HG03103 (cell line): Measurements from ENCODE around the gene BSN.
A peak's percentile ranks its signal among the peaks of the same experiment; 100 is the strongest.
"Not testable (repeated sequence)": the region's sequence is repeated elsewhere in the genome, so short reads cannot be mapped to it uniquely, and the experiment has no call there.

ENCODE experiments used
- ATAC-seq: cut with Tn5 transposase; IDR thresholded peaks from one replicate; pipeline ENCODE4 v1.9.1; 2021; ENCODE audit warnings: low read depth; ENCODE audit not compliant: unreplicated experiment

The BSN gene

DNA sequence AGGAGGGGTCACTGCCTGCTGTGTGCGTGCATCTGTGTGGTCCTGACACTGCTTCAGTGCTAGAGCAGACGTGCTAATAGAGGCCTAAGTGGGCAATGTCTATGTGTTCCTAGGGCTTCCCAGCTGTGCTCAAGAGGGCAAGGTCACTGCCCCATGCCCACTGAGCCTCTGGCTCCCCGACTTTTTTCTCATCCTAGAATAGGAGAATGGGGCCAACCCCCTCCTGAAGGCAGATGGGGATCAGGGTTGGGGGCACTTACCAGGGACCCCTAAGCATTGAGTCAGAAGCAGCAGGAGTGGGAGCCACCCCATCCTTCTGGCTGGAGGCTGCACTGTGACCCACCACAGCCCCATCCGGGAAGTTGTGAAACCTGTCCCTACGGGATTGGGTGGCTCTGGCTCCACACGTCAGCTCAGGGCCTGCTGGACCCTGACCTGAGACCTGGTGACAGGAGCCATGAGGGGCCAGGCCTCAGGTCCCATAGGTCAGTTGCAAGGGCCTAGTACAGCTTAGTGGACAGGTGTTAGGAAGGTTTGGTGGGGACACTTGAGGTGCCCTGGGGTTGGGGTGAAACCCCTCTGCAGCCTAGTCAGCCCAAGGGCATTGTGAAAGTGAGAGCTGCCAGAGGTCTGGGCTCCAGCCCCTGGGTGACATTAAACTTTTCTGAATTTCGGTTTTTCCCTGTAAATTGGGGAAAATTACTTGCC is 134.2 kb downstream of the BSN start:
- not testable (repeated sequence) for ATAC-seq

DNA sequence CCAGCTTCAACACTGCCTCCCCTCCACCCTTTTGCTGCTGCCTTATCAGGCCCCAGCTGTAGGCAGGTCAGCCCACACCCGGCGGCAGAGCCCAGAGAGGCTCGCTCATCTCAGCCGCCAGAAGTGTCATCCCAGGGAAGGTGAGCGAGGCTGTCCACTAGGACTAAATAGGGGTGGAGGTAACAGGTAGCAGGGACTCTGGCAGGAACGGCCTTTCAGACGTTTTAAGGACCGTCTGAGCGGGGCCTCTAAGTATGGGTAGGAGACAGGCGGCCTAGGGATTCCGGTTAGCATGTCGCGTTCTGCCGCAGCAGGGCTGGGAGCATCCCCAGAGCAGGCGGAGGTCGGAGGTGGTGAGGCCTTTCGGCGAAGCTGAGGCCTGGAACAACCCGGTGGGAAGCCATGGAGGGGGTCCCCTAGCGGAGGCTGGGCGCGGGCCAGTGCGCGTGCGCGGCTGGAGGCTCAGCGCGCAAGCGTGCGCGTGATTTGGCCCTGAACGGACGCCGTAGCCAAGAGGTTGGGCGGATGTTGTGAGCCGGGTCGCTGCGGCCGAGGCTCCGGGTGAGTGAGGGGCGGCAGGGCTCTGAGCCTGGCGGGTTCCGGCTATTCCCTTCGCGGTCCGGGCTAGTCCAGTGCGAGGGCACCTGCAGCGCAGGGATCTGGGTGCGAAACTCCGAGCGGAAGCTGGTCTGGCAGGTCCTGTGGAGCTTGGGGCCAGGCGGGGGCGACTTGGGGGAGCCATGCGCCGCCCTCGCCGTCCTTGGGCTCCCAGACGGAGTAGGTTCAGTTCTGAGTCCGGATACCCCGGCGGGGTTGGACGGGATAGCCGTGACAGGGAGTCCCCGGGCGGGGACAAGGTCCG is 135.0 kb downstream of the BSN start, which contains the start of the genes MST1 and RNF123:
Gene MST1 (minus strand): TSS at position 429 of the 862 bp plus-strand sequence. CDS start 783 bp downstream, outside the sequence.
Gene RNF123 (plus strand): TSS at position 512 of the 862 bp plus-strand sequence. CDS start 1,609 bp downstream, outside the sequence.
- ATAC-seq: peak; percentile 49

DNA sequence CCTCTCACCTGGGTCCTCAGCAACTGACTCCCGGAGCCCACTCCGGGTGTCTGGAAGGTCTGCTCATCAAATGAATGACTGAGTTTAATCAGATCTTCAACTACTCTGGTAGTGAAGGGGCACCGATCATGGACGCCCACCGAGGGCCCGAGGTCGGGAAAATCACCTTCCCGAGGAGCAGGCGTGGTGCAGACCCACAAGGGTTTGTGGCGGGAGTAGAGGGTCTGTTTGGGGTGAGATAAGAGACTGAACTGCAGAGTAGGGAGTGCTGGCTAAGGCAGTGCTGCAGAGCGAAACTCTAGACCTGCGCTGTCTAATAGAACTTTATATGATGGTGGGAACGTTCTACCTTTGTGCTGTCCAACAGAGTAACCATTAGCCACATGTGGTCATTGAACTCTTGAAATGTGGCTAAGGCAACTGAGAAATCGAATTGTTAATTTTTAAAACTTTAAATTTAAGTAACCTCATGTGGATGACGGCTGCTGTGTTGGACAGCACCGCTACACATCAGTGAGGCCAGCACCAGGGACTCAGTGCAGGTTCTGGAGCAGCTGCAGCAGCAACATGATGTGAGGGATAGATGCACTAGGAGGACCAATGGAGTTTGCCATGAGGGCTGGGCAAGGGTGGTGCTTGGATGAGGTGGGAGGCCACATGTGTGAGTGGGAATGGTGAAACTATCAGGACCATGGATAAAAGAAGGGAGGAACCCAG is 135.8 kb downstream of the BSN start:
- ATAC-seq: not testable (repeated sequence)

DNA sequence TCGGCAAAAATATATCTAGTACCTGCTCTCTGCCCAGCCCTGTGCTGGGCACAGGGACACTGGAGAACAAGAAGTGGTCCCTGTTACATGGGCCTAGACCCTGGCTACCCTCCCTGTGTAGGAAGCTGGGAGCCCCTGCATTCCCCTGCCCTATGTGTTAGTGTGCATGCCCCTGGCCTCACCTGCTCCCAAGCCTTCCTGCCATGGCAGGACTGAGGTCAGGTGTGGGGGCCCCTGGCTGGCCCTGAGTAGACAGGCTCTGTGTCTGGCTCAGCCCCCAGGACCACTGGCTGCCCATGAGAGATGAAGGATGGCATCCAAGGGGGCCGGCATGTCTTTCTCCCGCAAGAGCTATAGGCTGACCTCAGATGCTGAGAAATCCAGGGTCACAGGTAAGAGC is 136.6 kb downstream of the BSN start:
- not testable (repeated sequence) for ATAC-seq

DNA sequence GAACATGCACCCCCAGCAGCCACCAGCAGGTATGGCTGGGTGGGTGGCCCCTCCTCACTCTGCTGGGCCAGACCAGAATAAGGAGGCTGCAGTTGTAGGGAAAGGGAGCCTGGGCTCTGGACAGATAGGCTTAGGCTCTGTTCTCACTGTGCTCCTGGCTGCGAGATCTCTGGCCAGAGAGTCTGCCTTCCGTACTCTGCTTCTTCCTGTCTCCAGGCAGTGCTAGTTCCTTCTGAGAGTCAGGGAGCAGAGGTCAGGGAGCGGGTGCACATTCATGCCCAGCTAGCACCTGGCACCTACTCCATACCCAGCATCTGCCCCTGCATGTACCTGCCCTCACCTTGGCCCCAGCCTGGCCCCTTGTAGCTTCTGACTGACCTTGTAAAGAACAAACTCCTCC is 137.2 kb downstream of the BSN start:
- not testable (repeated sequence) for ATAC-seq

DNA sequence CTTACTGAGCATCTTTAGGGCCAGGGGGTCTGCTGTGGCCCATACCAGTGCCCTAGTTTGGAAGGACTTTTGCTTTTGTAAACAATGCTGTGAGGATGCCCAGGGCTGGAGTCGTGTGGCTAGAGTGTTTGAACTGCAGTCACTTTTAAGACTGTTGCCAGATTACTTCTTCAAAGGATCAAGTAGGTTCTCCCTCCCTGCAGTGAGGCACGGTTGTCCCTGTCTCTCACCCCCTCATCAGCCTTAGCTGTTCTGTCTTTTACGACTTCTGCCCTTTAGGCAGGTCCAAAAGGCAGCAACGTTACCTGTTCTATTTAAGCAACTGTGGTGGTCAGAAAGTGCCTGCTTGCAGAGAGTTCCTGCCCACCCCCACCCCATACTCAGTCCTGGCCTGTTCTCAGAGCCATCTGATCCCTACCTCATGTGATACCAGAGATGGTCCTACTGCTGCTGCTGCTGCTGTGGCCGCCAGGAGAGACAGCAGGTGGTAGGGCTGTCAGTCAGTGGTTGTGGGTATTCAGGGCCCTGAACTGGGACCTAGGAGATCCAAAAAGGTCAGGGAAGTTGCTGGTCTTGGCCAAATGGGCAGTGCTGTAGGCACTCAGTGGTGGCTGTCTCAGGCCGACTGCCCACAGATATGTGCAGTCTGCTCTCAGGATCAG is 140.3 kb downstream of the BSN start:
- ATAC-seq: not testable (repeated sequence)

DNA sequence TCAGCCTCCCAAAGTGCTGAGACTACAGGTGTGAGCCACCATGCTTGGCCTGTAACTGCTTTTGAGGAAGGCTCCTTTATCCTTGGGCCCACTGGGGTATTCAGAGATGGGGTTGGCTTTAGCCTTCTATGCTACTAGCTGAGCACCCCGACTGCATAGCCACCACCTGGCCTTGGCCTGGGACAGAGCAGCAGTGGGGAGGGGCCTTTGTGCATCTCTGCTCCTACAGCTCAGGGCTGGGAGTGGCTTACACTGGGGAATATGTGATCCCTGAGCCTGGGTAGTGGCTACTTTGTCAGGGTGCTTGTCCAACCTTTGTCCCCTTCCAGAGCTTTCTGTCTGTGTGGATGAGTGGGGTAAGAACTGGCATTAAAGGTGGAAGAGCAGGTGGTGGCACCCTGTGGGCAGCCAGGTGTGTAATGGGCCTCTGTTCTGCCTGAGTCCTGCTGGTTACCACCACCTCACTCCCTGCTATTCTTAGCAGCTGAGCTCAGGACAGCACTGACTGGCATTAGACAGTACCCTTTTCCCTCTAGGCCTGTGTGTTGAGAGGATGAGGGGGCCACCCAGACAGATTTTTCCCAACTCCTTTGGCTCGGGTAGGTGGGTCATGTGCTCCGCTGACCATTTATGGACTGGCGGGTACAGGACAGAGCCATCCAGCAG is 141.2 kb downstream of the BSN start:
- not testable (repeated sequence) for ATAC-seq

DNA sequence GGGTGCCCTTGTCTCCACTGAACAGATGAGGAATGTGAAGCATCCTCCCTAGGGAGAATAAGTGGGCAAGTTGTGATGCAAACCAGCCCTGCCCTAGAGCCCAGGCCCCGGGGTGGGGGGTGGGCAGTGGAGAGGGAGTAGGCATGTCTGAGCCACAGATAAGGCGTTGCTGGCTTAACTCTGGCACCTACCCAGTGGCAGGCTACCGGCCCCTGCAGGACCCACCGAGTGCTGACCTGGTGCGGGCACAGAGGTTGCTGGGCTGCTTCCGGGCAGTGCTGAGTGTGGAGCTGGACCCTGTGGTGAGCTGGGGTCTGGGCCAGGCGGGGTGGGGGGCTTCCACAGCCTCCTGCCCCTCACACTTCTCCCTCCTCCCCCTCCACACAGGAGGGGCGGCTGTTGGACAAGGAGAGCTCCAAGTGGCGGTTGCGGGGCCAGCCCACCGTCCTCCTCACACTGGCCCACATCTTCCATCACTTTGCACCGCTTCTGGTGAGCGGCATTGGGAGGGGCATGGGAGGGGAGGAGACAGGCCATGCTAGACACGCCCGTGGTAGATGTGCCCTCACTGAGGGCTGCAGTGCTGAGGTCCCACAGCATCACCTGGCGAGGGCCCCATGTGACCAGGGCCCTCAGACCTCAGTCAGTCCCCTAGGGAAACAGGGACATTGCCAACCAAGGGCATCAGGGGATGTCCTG is 145.2 kb downstream of the BSN start:
- ATAC-seq: no peak

DNA sequence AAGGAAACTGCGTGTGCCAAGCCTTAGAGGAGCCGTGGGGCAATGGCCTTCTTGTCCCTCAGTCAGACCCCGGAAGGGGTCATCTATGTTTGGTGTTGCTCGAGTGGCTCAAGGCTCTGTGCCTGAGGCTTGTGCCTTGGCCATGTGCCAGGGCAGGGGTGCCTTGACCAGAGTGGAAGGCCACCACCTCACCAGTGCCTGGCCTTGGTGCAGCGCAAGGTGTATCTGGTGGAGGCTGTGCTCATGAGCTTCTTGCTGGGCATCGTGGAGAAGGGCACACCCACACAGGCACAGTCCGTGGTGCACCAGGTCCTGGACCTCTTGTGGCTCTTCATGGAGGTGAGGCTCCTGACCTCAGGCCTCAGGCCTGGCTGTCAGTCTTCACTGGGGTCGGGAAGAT is 145.7 kb downstream of the BSN start:
- no peak for ATAC-seq

DNA sequence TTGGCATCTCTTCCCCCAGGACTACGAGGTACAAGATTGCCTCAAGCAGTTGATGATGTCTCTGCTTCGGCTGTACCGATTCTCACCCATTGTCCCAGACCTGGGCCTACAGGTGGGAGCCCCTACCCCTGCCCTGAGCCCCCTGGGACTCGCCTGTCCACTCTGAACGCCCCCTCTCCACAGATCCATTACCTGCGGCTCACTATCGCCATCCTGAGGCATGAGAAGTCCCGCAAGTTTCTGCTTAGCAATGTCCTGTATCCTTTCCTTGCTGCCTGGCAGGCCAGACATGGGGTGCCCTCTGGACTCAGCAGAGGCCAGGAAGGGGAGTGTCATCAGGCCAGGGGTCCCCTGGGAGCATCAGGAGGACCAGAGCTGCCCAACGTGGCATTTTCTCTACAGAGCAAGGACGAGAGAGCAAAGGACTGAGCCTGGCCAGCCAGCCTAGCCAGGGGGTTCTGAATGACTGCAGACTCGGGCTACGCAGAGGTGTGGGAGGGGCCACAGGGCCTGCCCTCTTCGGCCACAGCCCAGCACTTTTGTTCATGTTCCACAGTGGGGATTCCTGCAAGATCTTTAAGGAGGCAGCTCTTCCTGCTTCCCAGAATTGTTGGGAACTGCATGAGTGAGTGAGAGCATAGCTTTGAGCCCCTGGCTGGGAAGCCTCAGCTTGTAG is 146.3 kb downstream of the BSN start:
- ATAC-seq: no peak

DNA sequence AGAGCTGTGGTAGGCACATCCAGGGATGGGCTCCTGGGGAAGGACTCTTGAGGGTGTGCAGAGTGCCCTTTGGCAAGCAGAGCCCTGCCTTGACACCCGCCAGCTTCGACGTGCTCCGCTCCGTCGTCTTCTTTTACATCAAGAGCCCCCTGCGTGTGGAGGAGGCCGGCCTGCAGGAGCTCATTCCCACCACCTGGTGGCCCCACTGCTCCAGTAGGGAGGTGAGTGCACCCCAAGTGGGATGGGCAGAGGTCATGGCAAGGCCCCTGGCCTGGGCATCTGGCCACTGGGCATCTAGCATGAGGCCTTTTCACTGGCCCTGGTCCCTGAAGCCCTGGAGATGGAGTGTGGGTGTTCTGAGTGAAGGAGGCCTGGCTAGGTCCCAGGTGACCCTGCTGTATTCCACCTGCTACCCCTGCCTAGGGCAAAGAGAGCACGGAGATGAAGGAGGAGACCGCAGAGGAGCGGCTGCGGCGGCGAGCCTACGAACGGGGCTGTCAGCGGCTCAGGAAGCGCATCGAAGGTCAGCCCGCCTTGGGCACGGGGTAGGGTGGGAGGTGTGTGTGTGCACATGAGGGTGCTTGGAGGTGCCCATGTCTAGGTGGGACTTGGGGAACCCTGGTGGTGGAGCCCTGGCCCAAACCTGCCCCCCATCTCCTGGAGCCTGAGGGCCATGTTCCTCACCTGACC is 147.3 kb downstream of the BSN start:
- ATAC-seq: no peak

DNA sequence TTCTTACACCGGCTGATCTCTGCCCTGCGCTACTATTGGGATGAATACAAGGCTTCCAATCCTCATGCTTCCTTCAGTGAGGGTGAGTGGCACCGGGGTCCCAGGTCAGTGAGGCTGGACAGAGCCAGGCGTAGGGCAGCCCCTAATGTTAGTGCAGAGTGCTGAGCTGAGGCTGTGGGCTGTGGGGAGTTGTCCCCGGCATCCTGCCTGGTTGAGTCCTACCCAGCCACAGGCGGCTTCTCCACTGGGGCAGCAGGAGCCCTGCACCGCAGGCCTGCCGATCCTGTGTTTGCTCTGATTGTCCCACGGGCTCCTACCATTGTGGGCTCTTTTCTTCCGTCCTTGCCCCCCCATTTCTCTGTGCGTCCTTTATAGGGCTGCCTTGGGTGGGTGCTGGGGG is 148.4 kb downstream of the BSN start:
- ATAC-seq: no peak

DNA sequence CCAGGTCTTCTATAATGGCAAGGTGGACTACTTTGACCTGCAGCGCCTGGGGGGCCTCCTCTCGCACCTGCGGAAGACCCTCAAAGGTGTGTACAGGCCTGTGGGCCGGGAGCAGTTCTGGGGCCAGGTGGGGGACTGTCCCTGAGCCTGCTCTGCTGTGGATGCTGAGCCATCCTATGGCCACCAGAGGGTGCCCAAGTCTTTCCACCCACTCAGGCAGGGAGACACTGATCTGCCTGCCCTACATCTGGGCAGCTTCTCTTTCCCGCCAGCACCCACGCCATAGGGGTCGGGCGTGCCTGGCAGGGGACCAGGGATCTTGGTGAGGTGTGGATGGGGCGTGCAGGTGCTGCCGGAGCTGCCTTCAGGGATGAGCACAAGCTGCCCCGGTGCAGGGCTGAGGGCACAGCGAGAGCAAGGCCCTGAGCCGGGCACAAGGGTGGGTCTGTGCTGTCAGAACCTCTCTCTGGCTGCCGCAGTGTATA is 149.2 kb downstream of the BSN start:
- no peak for ATAC-seq

DNA sequence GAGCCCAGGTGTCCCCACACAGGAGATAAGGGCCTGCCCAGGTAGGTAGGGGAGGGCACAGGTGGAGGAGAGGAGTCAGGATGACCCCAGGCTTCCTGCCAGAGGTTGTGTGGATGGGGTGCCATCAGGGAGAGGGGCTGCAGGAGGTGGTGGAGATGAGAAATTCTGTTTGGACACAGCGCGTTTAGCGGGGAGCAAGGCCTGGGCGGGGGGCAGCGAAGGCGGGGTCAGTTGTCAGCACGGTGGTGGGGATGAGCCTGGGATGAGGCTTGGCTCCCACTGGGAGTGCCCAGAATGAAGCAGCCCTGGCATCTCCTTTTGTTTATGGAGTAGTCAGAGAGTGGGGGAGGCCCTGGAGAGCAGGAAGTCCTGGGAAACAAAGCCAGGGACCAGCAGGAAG is 149.7 kb downstream of the BSN start:
- ATAC-seq: no peak

DNA sequence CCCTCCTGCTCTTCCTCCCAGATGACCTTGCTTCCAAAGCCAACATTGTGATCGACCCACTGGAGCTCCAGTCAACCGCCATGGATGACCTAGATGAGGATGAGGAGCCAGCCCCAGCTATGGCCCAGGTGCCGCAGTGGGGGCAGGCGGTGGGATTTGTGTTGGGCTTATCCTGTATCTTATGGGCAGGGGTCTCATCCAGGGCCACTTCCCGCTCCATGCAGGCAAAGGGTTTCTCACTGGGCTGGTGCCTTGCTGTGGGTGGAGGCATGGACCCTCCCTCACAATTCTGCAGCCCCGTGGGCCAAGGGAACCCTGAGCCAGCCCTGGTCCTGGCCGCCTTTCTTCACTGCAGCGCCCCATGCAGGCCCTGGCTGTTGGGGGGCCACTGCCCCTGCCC is 150.4 kb downstream of the BSN start:
- ATAC-seq: no peak

DNA sequence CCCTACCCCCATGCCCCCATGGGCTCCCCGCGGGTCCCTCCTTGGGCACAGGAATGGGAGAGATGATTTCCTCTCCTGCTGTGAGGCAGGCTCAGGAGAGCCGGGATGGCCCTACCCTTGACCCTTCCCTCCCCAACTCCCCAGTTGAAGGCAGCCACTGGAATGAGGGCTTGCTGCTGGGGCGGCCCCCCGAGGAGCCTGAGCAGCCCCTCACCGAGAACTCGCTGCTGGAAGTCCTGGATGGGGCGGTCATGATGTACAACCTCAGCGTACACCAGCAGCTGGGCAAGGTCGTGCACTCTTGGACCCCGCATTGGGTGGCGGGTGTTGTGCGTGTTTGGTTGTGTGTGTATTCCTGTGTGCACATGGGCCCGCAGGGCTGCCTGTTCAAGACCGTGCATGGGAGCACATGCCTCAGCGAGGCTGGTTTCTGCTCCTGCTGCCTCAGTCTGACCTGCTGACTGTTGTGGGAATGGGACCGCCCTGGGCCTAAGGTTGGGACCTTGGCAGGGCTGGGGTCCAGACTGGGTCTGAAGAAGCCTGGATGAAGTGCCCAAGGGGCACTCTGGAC is 151.2 kb downstream of the BSN start:
- ATAC-seq: no peak

DNA sequence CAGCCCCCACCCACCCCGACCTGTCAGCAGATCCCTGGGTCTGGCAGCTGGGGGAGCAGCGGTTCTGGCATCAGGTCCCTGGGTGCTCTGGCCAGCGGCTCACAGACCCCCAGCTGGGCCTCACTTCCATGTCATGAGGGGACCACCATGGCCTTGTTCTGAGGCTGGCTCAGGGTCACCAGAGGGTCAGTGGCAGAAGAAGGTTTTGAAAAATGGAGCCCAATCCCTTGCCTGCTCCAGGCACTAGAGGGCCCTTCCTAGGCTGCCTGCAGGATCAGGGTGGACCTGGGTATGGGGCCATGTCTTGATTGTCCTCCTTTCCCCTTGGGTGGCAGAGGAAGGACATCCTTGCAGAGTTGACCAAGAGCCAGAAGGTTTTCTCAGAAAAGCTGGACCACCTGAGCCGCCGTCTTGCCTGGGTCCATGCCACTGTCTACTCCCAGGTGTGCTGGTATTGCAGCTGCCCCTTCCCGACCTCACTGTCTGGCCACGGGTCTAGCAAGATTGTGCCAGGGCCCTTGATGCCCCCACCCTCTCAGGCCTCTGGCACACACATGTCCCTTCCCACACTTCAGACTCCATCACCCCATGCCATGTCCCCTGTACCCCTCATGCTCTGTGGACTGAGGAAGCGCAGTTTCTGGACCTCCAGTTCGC is 152.3 kb downstream of the BSN start:
- ATAC-seq: no peak
